GM19023 (cell line): ENCODE data around the gene CDH15.
"Not testable (repeated sequence)": the region's sequence is repeated elsewhere in the genome, so short reads cannot be mapped to it uniquely, and the experiment has no call there.

Experiments
- ATAC-seq: cut with Tn5 transposase; IDR thresholded peaks from one replicate; pipeline ENCODE4 v1.9.1; 2021; ENCODE audit warnings: mild to moderate bottlenecking, moderate library complexity; ENCODE audit not compliant: unreplicated experiment

Gene CDH15

DNA sequence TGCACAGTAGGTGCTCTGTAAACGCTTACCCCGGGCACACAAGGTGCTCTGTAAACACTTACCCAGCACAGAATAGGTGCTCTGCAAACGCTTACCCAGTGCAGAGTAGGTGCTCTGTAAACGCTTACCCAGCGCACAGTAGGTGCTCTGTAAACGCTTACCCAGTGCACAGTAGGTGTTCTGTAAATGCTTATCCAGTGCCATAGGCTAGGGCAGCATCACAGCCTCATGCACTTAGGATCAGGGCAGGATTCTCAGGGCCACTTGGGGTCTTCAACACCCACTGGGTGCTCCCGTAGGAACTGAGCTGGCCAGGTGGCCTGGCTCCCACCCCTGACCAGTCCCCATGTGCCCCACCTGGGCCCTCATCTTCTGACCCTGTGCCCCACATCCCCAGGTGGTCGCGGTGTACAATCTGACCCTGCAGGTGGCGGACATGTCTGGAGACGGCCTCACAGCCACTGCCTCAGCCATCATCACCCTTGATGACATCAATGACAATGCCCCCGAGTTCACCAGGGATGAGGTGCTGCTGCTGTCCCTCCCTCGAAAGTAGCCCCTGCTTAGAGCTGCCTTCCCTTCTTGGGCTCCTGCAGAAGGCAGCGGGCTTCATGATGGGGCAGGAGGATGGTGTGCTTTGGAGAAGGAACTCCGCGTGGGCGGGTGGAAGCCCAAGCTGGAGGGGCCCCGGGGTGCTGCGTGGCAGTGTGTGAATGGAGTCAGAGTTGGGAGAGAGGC is 15.7 kb downstream of the CDH15 start:
- ATAC-seq = no peak

DNA sequence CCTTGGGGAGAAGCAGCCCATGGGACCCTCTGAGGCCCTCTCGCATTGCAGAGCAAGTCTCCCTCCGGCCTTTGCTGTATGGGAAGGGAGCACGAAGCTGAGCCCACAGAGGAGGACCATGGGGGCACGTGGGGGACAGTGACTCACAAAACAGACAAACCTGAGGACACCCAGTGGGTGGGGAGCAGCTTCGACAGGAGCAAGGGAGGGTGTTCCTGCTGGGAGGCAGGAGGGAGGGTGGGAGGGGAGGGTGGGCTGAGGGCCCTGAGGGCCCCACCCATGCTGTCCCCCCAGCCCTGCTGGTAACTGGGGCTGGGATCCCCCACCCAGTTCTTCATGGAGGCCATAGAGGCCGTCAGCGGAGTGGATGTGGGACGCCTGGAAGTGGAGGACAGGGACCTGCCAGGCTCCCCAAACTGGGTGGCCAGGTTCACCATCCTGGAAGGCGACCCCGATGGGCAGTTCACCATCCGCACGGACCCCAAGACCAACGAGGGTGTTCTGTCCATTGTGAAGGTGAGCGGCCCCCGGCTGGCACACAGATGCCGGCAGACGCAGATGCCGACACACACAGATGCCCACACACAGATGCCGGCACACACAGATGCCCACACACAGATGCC is 16.3 kb downstream of the CDH15 start:
- ATAC-seq = no peak

DNA sequence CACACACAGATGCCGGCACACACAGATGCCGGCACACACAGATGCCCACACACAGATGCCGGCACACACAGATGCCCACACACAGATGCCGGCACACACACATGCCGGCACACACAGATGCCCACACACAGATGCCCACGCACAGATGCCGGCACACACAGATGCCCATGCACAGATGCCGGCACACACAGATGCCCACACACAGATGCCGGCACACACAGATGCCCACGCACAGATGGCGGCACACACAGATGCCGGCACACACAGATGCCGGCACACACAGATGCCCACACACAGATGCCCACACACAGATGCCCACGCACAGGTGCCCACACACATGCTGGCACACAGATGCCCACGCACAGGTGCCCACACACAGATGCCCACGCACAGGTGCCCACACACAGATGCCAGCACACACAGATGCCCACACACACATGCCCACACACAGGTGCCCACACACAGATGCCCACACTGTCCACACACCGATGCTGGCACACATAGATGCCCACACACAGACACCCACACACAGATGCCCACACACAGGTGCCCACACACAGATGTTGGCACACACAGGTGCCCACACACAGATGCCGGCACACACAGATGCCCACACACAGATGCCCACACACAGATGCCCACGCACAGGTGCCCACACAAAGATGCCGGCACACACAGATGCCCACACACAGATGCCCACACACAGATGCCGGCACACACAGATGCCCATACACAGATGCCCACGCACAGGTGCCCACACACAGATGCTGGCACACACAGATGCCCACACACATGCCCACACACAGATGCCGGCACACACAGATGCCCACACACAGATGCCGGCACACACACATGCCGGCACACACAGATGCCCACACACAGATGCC is 17.2 kb downstream of the CDH15 start:
- ATAC-seq = not testable (repeated sequence)

DNA sequence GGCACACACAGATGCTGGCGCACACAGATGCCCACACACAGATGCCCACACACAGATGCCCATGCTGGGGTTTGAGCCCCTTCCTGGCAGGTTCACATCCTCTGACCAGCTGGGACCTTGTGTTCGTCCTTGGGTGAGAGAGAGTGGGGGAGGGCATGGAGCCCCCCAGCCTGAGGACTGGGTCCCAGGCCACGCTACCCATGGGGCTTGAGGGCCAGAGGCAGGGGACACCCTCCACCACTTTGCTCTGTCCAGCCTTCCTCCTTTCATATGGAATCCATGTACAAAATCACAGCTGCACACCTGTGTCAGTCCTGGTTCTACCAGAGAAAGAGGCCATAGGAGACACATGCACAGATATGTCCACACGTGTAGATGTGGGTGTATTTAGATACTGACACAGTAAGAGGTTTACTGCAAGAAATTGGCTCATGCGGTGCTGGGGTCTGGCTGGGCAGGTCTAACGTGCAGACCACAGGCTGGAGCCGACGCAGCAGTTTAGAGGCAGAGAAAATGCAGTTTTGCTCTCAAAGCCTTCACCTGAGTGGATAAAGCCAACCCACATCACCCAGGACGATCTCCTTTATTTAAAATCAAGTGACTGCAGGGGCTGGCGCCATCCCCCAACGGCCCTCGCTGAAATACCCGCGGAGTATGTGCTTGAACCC is 17.9 kb downstream of the CDH15 start:
- no peak for ATAC-seq

DNA sequence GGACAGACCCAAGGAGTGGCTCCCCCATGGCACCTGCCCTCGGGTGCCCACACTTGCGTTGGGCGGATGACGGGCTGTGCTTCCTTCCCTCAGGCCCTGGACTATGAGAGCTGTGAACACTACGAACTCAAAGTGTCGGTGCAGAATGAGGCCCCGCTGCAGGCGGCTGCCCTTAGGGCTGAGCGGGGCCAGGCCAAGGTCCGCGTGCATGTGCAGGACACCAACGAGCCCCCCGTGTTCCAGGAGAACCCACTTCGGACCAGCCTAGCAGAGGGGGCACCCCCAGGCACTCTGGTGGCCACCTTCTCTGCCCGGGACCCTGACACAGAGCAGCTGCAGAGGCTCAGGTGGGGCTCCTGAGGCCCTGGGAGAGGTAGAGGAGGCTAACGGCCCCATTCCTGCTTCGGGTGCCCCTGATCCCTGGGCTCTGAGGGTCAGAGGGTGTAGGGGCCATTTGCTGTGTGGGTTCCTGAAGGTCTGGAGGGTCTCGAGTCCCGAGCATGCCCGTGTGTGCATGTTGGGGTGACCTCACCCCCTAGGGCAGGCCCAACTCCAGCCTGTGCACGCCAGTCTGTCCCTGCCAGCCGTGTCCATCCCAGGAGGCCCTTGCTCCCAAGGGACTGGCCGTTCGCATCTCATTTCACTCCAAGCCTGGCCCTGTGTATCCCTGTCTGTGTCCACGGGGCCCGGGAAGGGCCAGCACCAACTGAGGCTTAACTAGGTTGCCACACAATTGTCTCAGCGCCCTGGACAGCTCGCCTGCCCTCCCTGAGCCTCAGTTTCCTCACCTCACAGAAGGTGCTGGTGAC is 18.8 kb downstream of the CDH15 start:
- ATAC-seq = no peak

DNA sequence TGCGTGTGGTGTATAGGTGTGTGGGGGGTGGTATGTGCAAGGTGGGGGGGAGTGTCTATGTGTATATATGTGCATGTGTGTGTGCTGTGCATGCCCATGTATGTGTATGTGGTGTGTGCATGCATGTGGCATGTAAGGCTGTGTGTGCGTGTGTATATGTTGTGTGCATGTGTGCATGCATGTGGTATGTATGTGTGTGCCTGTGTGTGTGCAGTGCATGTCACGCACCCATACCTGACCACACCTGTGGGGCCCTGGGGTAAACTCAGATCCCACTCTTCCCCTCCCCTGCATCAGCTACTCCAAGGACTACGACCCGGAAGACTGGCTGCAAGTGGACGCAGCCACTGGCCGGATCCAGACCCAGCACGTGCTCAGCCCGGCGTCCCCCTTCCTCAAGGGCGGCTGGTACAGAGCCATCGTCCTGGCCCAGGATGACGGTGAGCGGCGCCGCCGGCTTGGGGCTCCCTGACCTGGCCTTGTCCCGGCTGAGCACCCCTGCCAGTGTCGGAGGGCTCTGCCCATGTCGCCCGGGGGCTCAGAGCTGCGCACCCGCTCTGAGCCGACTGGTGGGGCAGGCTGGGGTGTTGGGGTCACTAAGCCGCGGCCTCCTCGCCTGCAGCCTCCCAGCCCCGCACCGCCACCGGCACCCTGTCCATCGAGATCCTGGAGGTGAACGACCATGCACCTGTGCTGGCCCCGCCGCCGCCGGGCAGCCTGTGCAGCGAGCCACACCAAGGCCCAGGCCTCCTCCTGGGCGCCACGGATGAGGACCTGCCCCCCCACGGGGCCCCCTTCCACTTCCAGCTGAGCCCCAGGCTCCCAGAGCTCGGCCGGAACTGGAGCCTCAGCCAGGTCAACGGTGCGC is 19.7 kb downstream of the CDH15 start:
- no peak for ATAC-seq

DNA sequence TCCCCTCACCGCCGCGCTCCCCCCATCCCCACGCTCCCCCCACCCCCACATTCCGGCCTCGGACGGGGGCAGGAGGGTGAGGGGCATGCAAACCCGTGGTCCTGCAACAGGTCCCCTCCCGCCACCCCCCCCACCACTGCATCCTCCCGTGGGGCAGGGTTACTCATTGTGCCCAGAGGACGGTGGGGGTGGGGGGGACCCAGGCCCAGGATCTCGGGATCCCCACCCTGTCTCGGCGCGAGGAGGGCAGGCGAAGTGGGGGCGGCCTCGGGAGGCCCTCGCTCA is 20.3 kb downstream of the CDH15 start:
- no peak for ATAC-seq

DNA sequence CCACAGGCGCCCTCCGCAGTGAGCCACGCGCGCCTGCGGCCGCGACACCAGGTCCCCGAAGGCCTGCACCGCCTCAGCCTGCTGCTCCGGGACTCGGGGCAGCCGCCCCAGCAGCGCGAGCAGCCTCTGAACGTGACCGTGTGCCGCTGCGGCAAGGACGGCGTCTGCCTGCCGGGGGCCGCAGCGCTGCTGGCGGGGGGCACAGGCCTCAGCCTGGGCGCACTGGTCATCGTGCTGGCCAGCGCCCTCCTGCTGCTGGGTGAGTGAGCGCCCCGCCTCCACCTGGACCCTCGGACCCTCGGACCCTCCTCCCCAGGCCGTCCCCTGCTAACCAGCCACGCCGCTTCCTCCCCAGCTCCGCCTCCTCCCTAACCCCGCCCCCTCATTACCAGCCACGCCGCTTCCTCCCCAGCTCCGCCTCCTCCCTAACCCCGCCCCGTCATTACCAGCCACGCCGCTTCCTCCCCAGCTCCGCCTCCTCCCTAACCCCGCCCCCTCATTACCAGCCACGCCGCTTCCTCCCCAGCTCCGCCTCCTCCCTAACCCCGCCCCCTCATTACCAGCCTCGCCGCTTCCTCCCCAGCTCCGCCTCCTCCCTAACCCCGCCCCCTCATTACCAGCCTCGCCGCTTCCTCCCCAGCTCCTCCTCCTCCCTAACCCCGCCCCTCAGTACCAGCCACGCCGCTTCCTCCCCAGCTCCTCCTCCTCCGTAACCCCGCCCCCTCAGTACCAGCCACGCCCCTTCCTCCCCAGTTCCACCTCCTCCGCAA is 20.8 kb downstream of the CDH15 start:
- ATAC-seq = not testable (repeated sequence)

DNA sequence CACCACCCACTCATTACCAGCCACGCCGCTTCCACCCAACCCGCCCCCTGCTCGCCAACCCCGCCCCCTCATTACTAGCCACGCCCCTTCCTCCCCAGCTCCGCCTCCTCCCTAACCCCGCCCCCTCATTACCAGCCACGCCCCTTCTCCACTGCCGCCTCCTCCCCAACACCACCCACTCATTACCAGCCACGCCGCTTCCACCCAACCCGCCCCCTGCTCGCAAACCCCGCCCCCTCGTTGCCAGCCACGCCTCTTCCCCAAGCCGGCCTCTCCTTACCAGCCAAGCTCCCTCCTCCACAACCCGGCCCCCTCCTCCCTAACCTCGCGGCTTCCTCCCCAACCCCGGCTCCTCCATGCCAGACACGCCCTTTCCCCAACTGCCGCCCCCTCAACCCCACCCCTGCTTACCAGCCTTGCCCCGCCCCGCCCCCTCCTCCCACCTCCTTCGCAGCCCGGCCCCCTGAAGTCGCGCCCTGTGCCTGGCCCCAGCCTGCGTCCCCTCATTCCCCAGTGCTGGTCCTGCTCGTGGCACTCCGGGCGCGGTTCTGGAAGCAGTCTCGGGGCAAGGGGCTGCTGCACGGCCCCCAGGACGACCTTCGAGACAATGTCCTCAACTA is 21.5 kb downstream of the CDH15 start:
- ATAC-seq = no peak

DNA sequence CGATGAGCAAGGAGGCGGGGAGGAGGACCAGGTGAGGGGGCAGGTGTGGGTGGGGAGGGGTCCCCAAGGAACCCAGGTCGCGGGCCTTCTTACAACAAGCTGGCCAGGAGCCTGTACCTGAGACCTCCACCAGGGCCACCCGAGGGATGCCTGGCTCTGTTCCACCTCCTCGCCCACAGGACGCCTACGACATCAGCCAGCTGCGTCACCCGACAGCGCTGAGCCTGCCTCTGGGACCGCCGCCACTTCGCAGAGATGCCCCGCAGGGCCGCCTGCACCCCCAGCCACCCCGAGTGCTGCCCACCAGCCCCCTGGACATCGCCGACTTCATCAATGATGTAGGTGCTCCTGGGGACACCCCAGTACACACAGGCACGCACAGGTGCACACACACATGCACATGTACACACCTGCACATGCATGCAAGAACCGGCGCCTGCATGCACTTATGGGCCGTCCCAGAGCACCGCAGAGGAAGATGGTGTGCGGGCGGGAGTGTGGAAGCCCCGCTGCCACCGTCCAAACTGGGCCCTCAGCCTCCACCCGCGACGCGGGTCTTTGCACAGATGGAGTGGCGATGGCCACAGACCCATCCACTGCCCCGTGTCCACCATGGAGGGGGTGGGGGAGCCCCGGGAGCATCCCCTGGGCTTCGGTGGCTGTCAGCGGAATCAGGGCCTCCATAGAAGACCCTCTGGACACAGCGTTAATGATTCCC is 22.2 kb downstream of the CDH15 start:
- no peak for ATAC-seq

DNA sequence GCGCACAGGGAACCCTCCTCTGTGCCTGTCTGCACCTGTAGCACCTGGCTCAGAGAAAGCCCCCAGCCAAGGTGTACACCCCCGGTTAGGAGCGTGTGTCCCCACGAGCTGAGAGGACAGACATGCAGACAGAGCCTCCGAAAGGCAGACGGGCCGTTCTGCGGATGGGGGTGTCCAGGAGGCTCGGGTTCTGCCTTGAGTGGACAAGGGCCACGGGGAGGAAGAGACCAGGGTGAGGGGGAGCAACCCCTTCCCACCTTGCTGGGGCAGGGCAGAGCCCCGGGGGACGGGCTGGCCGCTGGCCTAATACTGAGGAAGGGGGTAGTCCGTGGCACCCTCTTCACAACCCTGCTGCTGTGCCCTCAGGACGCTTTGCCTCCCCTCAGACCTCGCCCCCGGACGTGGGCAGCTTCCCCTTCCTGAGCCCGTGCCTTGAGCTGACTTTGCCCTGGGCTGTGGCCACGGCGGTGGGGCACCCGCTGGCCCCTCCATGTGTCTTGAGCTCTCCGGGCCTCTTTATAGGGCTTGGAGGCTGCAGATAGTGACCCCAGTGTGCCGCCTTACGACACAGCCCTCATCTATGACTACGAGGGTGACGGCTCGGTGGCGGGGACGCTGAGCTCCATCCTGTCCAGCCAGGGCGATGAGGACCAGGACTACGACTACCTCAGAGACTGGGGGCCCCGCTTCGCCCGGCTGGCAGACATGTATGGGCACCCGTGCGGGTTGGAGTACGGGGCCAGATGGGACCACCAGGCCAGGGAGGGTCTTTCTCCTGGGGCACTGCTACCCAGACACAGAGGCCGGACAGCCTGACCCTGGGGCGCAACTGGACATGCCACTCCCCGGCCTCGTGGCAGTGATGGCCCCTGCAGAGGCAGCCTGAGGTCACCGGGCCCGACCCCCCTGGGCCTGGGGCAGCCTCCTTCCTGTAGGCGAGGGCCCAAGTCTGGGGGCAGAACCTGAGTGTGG is 23.1 kb downstream of the CDH15 start:
- ATAC-seq = no peak

DNA sequence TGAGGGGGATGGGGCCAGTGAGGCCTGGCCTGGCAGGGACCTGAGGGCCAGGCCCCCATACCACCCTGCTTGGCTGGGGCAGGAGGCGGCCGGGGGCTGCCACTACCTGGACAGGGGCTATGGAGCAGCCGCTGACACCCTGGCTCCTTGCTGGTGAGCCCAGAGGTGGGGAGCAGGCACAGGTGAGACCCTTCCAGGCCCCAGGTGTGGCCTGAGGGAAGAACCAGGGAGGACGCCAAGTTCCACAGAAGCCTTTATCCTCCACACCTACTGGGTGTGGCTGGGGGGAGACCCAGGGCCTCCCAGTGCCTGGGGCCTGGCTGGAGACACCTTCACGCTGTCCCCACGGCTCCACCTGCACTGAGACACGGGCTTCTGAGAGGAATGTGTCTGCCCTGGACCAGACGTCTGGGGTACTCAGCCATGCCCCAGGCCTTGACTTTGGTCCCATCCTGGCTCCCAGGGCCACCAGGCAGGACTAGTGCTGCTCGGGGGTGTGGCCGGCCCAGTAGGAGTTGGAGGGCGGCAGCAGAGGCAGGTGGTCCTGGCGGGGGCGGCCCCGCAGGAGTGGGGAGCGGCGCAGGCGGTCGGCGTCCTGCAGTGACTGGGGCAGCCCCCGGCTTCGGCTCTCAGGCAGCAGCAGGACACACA is 24.1 kb downstream of the CDH15 start:
- no peak for ATAC-seq

DNA sequence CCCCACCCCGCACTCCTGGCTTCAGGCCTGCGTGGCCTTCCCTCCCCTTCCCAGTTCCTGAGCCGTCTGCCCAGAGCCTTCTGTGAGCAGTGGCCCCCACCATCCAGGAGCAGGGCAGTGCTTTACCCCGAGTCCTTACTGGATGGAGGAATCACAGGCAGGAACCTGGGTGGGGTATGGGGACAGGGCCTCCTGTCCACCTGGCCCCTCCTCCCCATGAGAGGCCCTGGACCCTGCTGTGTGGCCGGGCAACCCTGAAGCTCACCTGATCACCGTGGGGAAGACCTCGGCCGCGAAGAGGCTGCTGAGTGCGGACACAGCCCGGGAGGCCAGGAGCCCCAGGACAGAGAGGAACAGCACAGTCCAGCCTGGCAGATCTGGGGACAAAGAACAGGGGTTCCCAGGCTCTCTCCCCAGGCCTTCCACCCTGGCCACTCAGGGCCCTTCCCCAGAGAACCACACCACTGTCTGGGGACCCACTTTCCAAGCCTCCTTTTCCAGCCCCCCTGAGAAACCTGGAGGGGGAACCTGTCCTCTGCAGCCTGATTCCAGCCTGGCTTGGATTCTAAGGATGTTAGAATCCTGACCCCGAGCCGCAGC is 25.6 kb downstream of the CDH15 start:
- no peak for ATAC-seq

DNA sequence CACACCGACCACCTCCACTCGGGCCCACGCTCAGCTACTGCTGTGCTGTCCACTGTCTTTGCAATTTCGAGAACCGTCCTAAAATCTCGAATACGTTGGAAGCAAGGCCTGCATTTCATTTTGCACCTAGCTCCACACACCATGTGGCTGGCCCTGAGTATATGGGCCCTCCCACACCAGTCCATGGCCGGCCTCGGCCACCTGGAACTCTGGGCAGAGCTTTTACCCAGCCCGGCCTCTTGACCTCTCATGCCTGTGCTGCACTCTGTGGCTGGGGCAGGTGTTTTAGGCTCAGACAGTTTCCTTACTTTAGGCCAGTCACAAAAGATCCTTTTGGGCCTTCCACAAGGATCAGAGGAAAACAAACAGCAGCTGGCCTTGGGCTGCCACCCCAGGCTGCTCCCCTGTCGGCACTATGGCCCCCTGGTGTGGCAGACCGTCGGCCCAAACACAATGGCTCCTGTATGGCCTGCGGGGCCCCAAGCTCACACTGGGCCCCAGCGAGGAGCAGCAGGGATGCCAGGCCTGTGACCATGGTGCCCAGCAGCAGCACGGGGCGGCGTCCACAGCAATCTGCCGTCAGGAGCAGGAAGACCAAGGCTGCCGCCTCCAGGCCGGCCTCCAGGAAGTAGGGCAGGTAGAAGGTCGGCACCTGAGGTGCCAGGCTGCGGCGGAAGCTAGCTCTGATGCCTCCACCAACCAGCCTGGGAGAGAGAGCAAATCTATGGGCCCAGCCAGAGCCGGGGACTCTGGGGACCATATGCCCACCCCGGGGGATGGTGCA is 26.3 kb downstream of the CDH15 start:
- ATAC-seq = no peak
